ENCODE data around the gene SLCO4A1.
"Not testable (repeated sequence)": the region's sequence is repeated elsewhere in the genome, so short reads cannot be mapped to it uniquely, and the experiment has no call there.

SLCO4A1 gene

DNA sequence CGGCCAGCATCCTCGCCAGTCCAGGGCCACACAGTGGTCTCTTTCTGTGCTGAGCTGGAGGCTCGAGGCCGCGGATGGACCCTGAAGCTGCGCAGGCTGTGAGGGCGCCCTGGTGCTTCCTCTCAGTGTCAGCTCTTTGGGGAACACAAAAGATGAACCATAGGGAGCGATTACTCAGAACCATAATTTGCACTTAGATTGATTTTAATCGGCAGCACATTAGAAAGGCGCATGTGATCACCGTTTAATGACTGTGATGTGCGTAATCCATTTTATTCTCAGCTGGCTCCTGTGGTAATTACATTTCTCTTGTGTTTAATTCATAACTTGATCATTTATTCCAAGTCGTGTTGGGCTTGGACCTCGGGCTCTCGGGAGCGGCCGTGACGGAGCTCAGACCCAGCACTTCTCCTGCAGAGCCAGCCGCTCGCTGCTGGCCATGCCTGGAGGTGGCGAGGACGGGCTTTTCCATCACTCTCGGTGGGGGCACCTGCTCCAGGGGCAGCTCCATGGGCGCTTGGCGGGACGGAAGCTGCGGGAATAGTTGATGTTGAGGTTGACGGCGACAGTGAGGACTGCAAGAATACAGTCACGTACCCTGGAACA lies 40.7 kb downstream of the SLCO4A1 start:
- Histone ChIP-seq H3K36me3 (ENCODE audit: control insufficient read depth, insufficient read depth, low read length) (no peaks in the 10 kb centered on the region), H3K9me3 (ENCODE audit: control insufficient read depth, insufficient read depth, low read length) (no peaks in the 10 kb centered on the region), H3K4me1 (ENCODE audit: control insufficient read depth, insufficient read depth, low read length) (peaks cover 2% of the 10 kb centered on the region), H3K9ac (ENCODE audit: low read depth, low read length) (no peak overlapping the region), H3K4me3 (ENCODE audit: low read depth, low read length) (no peak overlapping the region), H3K27me3 (ENCODE audit: control insufficient read depth, insufficient read depth, low read length) (no peaks in the 10 kb centered on the region)

DNA sequence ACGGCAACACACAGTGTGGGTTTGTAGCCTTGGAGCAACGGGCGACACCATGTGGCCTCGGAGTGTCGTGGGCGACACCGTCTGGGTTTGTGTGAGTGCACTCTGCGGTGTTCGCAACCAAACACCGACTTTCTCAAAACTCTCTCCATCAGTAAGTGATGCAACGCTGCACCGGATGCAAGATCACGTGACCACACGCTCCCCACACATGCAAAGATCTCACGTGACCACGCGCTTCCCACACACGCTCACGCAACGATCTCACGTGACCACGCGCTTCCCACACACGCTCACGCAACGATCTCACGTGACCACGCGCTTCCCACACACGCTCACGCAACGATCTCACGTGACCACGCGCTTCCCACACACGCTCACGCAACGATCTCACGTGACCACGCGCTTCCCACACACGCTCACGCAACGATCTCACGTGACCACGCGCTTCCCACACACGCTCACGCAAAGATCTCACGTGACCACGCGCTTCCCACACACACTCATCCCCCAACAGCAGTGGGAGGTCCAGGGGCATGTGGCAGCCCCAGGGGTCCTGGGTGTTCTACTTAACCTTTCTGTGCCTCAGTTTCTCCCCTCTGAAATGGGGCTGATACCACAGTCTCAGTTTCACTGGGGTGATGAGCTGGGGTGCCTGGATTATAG lies 41.5 kb downstream of the SLCO4A1 start:
- not testable (repeated sequence) for H3K9me3 ChIP-seq (ENCODE audit: control insufficient read depth, insufficient read depth, low read length); H3K27me3 ChIP-seq (ENCODE audit: control insufficient read depth, insufficient read depth, low read length); H3K36me3 ChIP-seq (ENCODE audit: control insufficient read depth, insufficient read depth, low read length); H3K4me3 ChIP-seq (ENCODE audit: low read depth, low read length); H3K4me1 ChIP-seq (ENCODE audit: control insufficient read depth, insufficient read depth, low read length); H3K9ac ChIP-seq (ENCODE audit: low read depth, low read length)

DNA sequence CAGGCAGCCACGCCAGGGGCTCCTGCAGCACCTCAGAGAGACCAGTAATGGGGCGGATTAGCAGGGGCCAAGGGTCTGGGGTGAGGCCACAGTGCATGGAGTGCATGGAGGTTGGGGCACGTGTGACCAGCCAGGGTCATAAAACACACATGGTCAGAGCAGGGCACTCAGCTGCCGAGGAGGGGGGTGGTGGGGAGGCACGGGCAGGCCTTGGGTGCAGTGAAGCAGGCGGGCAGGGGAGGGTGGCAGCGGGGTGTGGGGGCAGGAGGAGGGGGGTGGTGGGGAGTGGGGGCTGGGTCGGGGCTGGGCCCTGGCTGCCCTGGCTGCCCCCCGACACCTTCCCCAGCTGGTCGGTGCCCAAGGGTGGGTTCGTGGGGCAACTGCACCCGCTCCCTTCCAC lies 42.7 kb downstream of the SLCO4A1 start:
- Histone ChIP-seq H3K4me1 (ENCODE audit: control insufficient read depth, insufficient read depth, low read length) (peaks cover 2% of the 10 kb centered on the region), H3K4me3 (ENCODE audit: low read depth, low read length) (no peak overlapping the region), H3K27me3 (ENCODE audit: control insufficient read depth, insufficient read depth, low read length) (no peaks in the 10 kb centered on the region), H3K9ac (ENCODE audit: low read depth, low read length) (no peak overlapping the region), H3K9me3 (ENCODE audit: control insufficient read depth, insufficient read depth, low read length) (no peaks in the 10 kb centered on the region), H3K36me3 (ENCODE audit: control insufficient read depth, insufficient read depth, low read length) (no peaks in the 10 kb centered on the region)

DNA sequence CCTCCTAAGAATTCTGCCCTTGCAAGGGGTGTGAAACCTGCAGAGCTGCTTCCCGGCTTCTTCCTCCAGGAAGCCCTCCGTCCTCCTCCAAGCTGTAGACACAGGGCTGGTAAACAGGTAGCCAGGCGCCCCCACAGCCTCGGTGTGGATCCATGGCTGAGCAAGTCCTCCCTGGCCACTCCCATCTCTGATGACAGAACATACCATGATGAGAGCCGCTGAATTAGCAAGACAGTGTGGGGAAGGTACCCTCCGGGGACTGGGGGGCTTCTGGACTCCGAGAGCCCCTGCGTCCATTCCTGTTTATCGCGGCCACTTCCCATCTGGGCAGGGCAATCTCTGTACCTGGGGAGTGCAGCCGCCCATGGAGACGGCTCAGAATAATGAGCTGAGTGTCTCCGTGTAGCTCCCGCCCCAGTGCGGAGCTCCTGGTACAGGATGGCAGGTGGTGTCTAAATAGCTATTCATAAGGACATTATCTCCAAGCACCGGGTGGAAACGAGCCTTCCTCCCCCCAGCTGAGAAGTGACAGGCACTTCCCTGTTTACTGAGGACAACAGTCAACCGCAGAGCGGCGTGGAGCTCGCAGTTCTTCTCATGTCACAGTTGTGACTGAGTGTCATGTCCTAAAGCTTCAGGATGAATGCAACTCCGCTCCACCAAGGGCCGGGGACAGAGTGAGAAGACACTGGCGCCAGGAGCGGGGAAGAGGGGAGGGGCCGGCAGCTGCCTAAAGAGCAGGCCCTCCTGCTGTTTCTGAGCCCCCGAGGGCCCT lies 43.7 kb downstream of the SLCO4A1 start:
- no peak overlapping the region for H3K9ac ChIP-seq (ENCODE audit: low read depth, low read length)
- no peaks in the 10 kb centered on the region for H3K36me3 ChIP-seq (ENCODE audit: control insufficient read depth, insufficient read depth, low read length)
- H3K27me3 ChIP-seq (ENCODE audit: control insufficient read depth, insufficient read depth, low read length): no peaks in the 10 kb centered on the region
- peaks cover 2% of the 10 kb centered on the region for H3K4me1 ChIP-seq (ENCODE audit: control insufficient read depth, insufficient read depth, low read length)
- no peaks in the 10 kb centered on the region for H3K9me3 ChIP-seq (ENCODE audit: control insufficient read depth, insufficient read depth, low read length)
- H3K4me3 ChIP-seq (ENCODE audit: low read depth, low read length): no peak overlapping the region

DNA sequence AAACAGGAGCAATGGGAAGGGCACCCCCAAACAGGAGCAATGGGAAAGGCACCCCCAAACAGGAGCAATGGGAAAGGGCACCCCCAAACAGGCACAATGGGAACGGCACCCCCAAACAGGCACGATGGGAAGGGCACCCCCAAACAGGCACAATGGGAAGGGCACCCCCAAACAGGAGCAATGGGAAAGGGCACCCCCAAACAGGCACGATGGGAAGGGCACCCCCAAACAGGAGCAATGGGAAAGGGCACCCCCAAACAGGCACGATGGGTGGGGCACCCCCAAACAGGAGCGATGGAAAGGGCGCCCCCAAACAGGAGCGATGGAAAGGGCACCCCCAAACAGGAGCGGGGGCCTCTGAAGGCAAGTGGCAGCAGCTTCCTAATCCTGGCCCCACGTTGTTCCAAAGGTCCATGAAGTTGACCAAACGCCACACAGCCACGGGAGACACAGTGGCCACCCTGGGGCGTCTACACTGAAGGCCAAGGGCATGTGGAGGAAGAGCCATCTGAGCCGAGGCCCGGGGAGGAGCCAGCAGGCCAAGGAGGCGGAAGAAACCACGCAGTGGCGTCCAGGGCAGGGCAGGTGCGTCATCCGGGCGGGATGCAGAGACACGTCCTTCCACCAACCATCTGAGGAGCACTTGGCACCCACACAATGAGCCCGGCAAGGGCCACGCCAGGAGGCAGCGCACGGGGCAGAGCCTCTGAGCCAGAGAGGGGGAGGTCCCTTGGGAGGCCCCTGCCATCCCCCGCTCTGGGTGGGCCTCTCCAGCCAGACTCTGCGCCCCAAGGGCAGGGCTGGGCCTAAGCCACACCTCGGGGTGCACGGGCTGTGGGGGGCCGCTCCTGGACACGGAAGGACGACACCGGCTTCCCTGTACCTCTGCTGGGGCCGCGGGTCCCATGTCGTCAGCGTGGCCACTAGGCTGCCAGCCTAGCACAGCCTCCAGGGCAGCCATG lies 44.8 kb downstream of the SLCO4A1 start:
- Histone ChIP-seq H3K4me1 (ENCODE audit: control insufficient read depth, insufficient read depth, low read length) (peaks cover 2% of the 10 kb centered on the region), H3K27me3 (ENCODE audit: control insufficient read depth, insufficient read depth, low read length) (no peaks in the 10 kb centered on the region), H3K9me3 (ENCODE audit: control insufficient read depth, insufficient read depth, low read length) (no peaks in the 10 kb centered on the region), H3K4me3 (ENCODE audit: low read depth, low read length) (no peak overlapping the region), H3K36me3 (ENCODE audit: control insufficient read depth, insufficient read depth, low read length) (no peaks in the 10 kb centered on the region), H3K9ac (ENCODE audit: low read depth, low read length) (no peak overlapping the region)

DNA sequence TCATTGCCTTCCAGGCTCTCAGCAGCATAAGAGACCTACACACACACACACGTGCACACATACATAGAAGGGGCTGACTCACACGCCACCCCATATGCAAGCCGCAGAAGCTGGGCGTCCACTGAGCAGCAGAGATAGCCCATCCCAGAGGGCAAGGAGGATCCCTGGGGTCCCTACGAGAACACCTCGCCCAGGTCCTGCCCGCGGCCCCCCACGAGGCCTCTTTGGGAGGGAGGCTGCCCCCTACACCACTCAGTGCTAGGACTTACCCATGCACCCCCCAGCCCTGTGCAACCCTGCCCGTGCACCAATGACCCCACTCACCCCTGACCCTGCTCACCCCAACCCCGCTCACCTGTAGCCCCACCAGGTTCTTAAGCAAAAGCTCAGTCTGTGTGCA lies 45.8 kb downstream of the SLCO4A1 start:
- H3K9me3 ChIP-seq (ENCODE audit: control insufficient read depth, insufficient read depth, low read length): no peaks in the 10 kb centered on the region
- peaks cover 2% of the 10 kb centered on the region for H3K4me1 ChIP-seq (ENCODE audit: control insufficient read depth, insufficient read depth, low read length)
- no peaks in the 10 kb centered on the region for H3K27me3 ChIP-seq (ENCODE audit: control insufficient read depth, insufficient read depth, low read length)
- no peaks in the 10 kb centered on the region for H3K36me3 ChIP-seq (ENCODE audit: control insufficient read depth, insufficient read depth, low read length)
- no peak overlapping the region for H3K9ac ChIP-seq (ENCODE audit: low read depth, low read length)
- no peak overlapping the region for H3K4me3 ChIP-seq (ENCODE audit: low read depth, low read length)

DNA sequence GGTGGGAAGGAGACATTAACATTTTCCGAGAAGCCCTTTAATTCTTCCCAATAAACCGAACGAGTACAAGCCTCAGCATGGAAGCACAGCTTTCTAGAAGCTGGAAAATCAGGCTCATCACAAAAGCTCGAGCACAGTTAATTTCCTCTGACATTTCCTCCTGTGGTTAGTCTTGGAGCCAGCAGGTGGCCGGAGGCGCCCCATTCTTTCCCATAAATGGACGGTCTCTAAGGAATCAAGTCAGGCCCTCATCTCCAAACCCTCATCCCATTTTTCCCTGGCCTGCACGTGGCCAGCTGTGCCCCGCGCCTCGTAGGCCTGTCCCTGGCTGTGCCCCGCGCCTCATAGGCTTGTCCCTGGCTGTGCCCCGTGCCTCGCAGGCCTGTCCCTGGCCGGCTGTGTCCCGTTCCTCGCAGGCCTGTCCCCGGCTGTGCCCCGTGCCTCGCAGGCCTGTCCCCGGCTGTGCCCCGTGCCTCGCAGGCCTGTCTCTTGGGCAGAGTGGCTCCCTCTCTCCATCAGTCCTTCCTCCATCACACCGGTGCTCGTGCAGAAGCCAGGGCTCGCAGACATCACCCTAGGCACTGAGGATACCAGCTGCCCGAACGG lies 46.7 kb downstream of the SLCO4A1 start:
- H3K4me1 ChIP-seq (ENCODE audit: control insufficient read depth, insufficient read depth, low read length): peaks cover 2% of the 10 kb centered on the region
- H3K27me3 ChIP-seq (ENCODE audit: control insufficient read depth, insufficient read depth, low read length): no peaks in the 10 kb centered on the region
- H3K4me3 ChIP-seq (ENCODE audit: low read depth, low read length): no peak overlapping the region
- no peak overlapping the region for H3K9ac ChIP-seq (ENCODE audit: low read depth, low read length)
- no peaks in the 10 kb centered on the region for H3K9me3 ChIP-seq (ENCODE audit: control insufficient read depth, insufficient read depth, low read length)
- H3K36me3 ChIP-seq (ENCODE audit: control insufficient read depth, insufficient read depth, low read length): no peaks in the 10 kb centered on the region

DNA sequence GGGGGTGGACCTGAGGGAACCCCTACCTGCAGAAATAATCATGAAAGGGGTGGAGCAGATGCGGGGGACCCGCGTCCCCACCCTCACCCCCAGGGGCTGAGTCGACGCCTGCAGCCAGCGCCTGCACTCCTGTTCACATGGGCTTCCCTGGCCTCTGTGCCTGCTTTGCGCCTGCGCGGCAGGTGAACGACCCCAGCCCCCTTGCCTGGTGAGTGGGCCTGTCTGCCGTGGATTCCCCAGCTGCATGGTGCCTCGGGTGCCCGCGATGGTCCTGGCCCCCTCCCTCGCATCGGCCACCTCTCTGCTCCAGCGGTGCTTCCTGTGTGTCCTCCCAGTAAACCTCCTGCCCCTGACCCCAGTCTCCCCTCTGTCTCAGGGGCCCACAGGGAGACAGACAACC lies 47.6 kb downstream of the SLCO4A1 start:
- Histone ChIP-seq H3K4me1 (ENCODE audit: control insufficient read depth, insufficient read depth, low read length) (peaks cover 2% of the 10 kb centered on the region), H3K9ac (ENCODE audit: low read depth, low read length) (no peak overlapping the region), H3K9me3 (ENCODE audit: control insufficient read depth, insufficient read depth, low read length) (no peaks in the 10 kb centered on the region), H3K27me3 (ENCODE audit: control insufficient read depth, insufficient read depth, low read length) (no peaks in the 10 kb centered on the region), H3K36me3 (ENCODE audit: control insufficient read depth, insufficient read depth, low read length) (no peaks in the 10 kb centered on the region), H3K4me3 (ENCODE audit: low read depth, low read length) (no peak overlapping the region)

DNA sequence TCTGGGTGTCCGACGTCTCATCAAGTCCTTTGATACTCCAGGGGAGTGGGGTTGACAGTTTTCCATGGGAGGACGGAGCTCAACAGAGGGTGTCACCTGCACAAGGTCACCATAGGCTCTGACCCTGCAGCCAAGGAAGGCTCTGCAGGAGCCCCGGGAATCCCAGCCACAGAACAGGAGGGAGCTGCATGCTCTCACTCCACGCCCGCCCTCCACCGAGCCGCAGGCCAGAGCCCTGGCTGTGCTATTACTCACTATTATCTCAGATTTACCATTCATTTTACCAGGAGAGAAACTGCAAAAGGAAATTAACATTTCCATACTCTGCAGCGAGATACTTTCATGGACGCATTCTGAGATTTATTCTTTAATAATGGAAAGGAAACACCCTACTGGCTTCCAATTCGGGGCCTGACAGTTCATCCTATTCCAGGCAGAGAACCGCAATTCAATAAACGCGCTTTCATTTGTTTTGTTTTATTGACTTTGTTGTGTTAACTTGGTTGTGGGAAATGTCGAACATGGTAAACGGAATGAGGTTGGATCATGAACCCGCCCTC lies 48.0 kb downstream of the SLCO4A1 start:
- Histone ChIP-seq H3K36me3 (ENCODE audit: control insufficient read depth, insufficient read depth, low read length) (no peaks in the 10 kb centered on the region), H3K9me3 (ENCODE audit: control insufficient read depth, insufficient read depth, low read length) (no peaks in the 10 kb centered on the region), H3K4me1 (ENCODE audit: control insufficient read depth, insufficient read depth, low read length) (peaks cover 2% of the 10 kb centered on the region), H3K9ac (ENCODE audit: low read depth, low read length) (no peak overlapping the region), H3K27me3 (ENCODE audit: control insufficient read depth, insufficient read depth, low read length) (no peaks in the 10 kb centered on the region), H3K4me3 (ENCODE audit: low read depth, low read length) (no peak overlapping the region)

DNA sequence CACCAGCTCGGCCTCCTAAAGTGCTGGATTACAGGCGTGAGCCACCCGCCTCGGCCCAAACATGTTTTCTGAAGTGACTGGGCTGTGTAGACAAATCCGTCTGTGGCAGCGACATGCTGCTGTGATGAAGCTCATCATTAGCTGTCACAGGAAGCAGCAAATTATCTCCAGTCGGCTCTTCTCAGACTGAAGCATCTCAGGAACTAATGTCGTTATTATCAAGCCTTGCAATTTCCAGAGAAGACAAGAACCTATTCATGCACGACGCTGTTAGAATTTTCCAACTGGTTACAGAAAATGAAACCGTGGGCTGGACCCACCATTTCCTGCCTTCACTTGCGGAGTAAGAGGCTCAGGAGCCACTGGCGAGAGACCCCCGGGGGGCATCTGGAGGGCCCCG lies 49.2 kb downstream of the SLCO4A1 start:
- H3K9ac ChIP-seq (ENCODE audit: low read depth, low read length): no peak overlapping the region
- no peaks in the 10 kb centered on the region for H3K27me3 ChIP-seq (ENCODE audit: control insufficient read depth, insufficient read depth, low read length)
- H3K36me3 ChIP-seq (ENCODE audit: control insufficient read depth, insufficient read depth, low read length): no peaks in the 10 kb centered on the region
- H3K4me1 ChIP-seq (ENCODE audit: control insufficient read depth, insufficient read depth, low read length): no peaks in the 10 kb centered on the region
- H3K9me3 ChIP-seq (ENCODE audit: control insufficient read depth, insufficient read depth, low read length): no peaks in the 10 kb centered on the region
- H3K4me3 ChIP-seq (ENCODE audit: low read depth, low read length): no peak overlapping the region

DNA sequence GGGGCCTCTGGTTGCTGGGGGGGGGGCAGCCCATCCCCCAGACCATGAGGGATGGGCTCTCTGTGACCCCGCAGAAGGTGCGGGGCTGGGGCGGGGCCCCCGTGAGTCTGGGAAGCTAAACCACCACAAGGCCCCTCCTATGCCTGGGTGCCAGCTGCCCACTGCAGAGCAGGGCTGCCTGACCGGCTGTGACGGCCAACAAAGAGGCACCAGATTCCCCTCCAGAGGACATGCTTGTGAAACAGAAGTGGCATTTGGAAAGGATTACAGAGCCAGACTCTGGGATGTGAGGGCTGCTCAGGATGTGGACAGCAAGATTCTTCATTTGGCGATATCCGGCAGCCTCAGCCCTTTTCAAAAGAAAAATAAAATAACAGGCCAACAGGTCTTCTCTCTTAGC lies 49.9 kb downstream of the SLCO4A1 start:
- H3K9me3 ChIP-seq (ENCODE audit: control insufficient read depth, insufficient read depth, low read length): no peaks in the 10 kb centered on the region
- H3K36me3 ChIP-seq (ENCODE audit: control insufficient read depth, insufficient read depth, low read length): no peaks in the 10 kb centered on the region
- H3K4me3 ChIP-seq (ENCODE audit: low read depth, low read length): no peak overlapping the region
- no peaks in the 10 kb centered on the region for H3K4me1 ChIP-seq (ENCODE audit: control insufficient read depth, insufficient read depth, low read length)
- no peaks in the 10 kb centered on the region for H3K27me3 ChIP-seq (ENCODE audit: control insufficient read depth, insufficient read depth, low read length)
- no peak overlapping the region for H3K9ac ChIP-seq (ENCODE audit: low read depth, low read length)

Data from iPS-15b (cell line).